Measurements from ENCODE around the gene DNAH8. TPM values are rescaled to one million over a fixed set of nuclear protein-coding genes. Genes with fewer than 3 reads are reported as not detected.

The DNAH8 gene
- total and polyA plus RNA-seq, 7 donors, result under 0.01 to 0.22 TPM; not detected in 5

DNA sequence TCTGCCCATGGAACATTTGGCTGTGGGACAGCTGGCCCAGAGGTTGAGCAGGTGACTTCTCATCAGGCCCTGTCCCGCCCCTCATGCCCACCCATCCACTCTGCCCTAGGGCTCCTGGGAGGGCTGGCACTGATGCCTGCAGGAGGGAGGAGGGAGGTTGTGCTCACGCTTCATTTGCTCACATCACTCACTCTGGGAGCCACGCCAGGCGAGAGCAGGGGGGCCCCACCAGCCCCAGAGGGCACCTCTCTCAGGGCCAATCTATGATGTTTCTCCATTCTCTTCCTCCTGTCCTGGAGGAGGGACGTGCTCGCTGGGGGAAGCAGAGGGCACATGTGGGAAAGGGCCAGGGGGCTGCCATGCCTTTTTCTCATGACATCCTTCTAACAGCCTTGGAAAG lies 322.6 kb downstream of the DNAH8 start:
- 61 to 75% methylated on average over 6 of the region's 6 CpGs for WGBS, 2 donors
- Histone ChIP-seq H3K27ac (no peak overlapping the region), H3K4me1 (no peaks in the 10 kb centered on the region), H3K36me3 (no peaks in the 10 kb centered on the region), H3K27me3 (peaks cover 0 to 44% (median 5%) of the 10 kb centered on the region in 3 donors), H3K4me3 (no peak overlapping the region), H3K9me3 (no peaks in the 10 kb centered on the region)
- no peak for TF ChIP-seq POLR2AphosphoS5 (IDR thresholded peaks at IDR 0.05)
- no peak for TF ChIP-seq EP300 (IDR thresholded peaks at IDR 0.05)
- no peak for TF ChIP-seq CTCF (IDR thresholded peaks at IDR 0.05)
- TF ChIP-seq POLR2A (IDR thresholded peaks at IDR 0.05), result no peak
- no peak for DNase-seq
- intact Hi-C loops (cut with DNase I), result no loop called here

DNA sequence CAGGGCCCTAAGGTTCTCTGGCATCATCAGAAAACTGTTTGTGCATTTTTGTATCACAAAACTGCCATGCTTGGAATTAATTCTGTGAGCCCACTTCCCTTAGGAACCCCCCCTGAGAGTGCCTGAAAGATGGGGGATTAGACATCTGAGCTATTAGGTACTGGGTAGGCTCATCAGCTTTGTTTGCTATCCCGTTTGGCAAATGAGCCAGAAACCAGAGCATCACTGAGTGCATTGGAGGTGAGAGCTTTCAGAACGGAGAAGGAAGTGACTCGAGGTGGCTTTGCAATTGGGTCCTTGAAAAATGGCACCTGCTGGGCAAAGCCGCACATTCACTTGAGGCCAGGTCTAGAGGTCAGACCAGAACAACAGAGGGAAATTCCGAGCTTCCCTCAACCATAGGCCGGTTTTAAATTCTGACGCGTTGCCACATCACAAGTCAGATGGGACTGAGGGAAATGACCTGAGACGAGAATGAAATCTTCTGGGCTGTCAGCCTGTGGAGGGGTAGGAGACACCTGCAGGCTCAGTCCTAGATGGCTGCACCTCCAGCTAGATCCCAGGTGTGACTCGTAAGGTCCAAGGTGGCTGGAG lies 325.1 kb downstream of the DNAH8 start:
- H3K36me3 ChIP-seq, result no peaks in the 10 kb centered on the region
- no peaks in the 10 kb centered on the region for H3K9me3 ChIP-seq
- no peak for DNase-seq
- H3K27ac ChIP-seq, result no peak overlapping the region
- no peak for TF ChIP-seq CTCF (IDR thresholded peaks at IDR 0.05)
- TF ChIP-seq POLR2AphosphoS5 (IDR thresholded peaks at IDR 0.05), result no peak
- no peak for TF ChIP-seq POLR2A (IDR thresholded peaks at IDR 0.05)
- no peak for TF ChIP-seq EP300 (IDR thresholded peaks at IDR 0.05)
- H3K4me1 ChIP-seq, result no peaks in the 10 kb centered on the region
- peaks cover 0 to 33% (median 5%) of the 10 kb centered on the region in 3 donors for H3K27me3 ChIP-seq
- WGBS, 2 donors, result 83 to 86% methylated on average over 10 of the region's 10 CpGs
- intact Hi-C loops (cut with DNase I), result no loop called here
- no peak overlapping the region for H3K4me3 ChIP-seq

DNA sequence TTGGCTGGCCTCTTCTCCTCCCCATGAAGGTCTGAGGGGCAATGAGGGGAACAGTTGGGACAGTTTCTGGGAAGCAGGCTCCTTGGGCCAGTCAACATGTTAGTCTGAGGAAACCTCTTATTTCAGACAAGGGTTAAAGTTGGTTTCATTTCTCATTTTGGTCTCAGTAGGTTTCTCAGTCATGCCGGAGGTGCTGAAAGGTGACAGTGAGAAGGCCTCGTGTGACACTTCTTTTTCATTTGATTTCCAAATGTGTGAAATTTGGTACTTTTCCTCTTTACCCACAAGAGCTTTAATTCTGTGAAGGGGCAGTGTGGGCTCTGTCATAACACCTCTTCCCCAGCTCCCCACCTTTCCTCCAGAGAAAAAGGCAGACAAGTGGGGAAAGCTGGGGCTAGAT lies 326.0 kb downstream of the DNAH8 start:
- no peaks in the 10 kb centered on the region for H3K4me1 ChIP-seq
- no peaks in the 10 kb centered on the region for H3K9me3 ChIP-seq
- DNase-seq, result no peak
- H3K27me3 ChIP-seq, result peaks cover 0 to 33% (median 5%) of the 10 kb centered on the region in 3 donors
- no peak overlapping the region for H3K4me3 ChIP-seq
- no peaks in the 10 kb centered on the region for H3K36me3 ChIP-seq
- TF ChIP-seq POLR2A (IDR thresholded peaks at IDR 0.05) (no peak), POLR2AphosphoS5 (IDR thresholded peaks at IDR 0.05) (no peak), EP300 (IDR thresholded peaks at IDR 0.05) (no peak), CTCF (IDR thresholded peaks at IDR 0.05) (no peak)
- 60 to 78% methylated on average over 2 of the region's 2 CpGs for WGBS, 2 donors
- intact Hi-C loops (cut with DNase I), result no loop called here
- no peak overlapping the region for H3K27ac ChIP-seq

GRCh38 chr6:39043776-39044175 lies 328.7 kb downstream of the DNAH8 start:
- H3K27ac ChIP-seq, result no peak overlapping the region
- H3K9me3 ChIP-seq, result no peaks in the 10 kb centered on the region
- peaks cover 9 to 40% (median 16%) of the 10 kb centered on the region in 3 donors for H3K27me3 ChIP-seq
- no peak for DNase-seq
- TF ChIP-seq POLR2A (IDR thresholded peaks at IDR 0.05) (no peak), CTCF (IDR thresholded peaks at IDR 0.05) (no peak), POLR2AphosphoS5 (IDR thresholded peaks at IDR 0.05) (no peak), EP300 (IDR thresholded peaks at IDR 0.05) (no peak)
- peaks cover 0 to 7% (median 5%) of the 10 kb centered on the region in 4 donors for H3K4me1 ChIP-seq
- WGBS, 2 donors, result 88 to 91% methylated on average over 3 of the region's 3 CpGs
- no peaks in the 10 kb centered on the region for H3K36me3 ChIP-seq
- H3K4me3 ChIP-seq, result no peak overlapping the region
- intact Hi-C loops (cut with DNase I), result no loop called here

DNA sequence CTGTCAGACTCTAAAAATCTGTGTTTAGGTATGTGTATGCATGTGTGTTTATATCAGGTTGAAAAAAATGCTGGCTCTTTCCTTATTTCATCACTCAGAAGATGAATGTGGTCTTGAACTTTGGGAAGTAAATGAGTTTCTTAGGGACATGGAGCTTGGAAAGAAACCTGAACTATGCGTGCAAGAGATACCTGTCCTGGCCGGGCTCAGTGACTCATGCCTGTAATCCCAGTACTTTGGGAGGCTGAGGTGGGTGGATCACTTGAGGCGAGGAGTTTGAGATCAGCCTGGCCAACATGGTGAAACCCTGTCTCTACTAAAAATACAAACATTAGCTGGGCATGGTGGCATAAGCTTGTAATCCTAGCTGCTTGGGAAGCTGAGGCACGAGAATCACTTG lies 329.1 kb downstream of the DNAH8 start:
- H3K27ac ChIP-seq, result no peak overlapping the region
- H3K9me3 ChIP-seq, result no peaks in the 10 kb centered on the region
- H3K4me3 ChIP-seq, result no peak overlapping the region
- H3K36me3 ChIP-seq, result no peaks in the 10 kb centered on the region
- 88 to 89% methylated on average over 4 of the region's 4 CpGs for WGBS, 2 donors
- DNase-seq, result no peak
- no peak for TF ChIP-seq CTCF (IDR thresholded peaks at IDR 0.05)
- no peak for TF ChIP-seq POLR2A (IDR thresholded peaks at IDR 0.05)
- no peak for TF ChIP-seq POLR2AphosphoS5 (IDR thresholded peaks at IDR 0.05)
- no peak for TF ChIP-seq EP300 (IDR thresholded peaks at IDR 0.05)
- H3K27me3 ChIP-seq, result peaks cover 13 to 42% (median 20%) of the 10 kb centered on the region in 3 donors
- intact Hi-C loops (cut with DNase I), result no loop called here
- peaks cover 0 to 11% (median 8%) of the 10 kb centered on the region in 4 donors for H3K4me1 ChIP-seq

Measured in sigmoid colon (tissue), 7 donors.